ENCODE measurements around the gene CNTN5. TPM values are rescaled to one million over a fixed set of nuclear protein-coding genes. Genes with fewer than 3 reads are reported as not detected.

Gene CNTN5
- total RNA-seq, 1 experiment from 2014 or later = not detected

DNA sequence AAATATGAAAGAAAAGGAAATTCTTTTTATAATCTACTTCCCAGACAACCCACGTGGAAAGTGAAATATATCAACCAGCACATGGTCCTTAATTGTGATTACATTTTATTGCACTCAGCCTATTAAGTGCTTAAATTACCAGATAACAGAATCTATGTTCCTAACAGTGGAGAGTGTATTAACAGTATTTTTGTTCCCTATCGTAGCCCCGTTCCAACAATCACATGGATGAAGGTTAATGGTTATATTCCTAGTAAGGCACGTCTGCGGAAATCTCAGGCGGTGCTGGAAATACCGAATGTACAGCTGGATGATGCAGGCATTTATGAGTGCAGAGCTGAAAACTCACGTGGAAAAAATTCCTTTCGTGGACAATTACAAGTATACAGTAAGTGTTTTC is 1040.3 kb downstream of the CNTN5 start:
- no peaks in the 10 kb centered on the region for H3K36me3 Mint-ChIP-seq (ENCODE audit: insufficient read depth in 1 of 3, low read depth in 3 of 3)
- H3K4me2 ChIP-seq (ENCODE audit: insufficient read depth, insufficient read length, low read length) = no peak overlapping the region
- TF ChIP-seq, protein P1, sequence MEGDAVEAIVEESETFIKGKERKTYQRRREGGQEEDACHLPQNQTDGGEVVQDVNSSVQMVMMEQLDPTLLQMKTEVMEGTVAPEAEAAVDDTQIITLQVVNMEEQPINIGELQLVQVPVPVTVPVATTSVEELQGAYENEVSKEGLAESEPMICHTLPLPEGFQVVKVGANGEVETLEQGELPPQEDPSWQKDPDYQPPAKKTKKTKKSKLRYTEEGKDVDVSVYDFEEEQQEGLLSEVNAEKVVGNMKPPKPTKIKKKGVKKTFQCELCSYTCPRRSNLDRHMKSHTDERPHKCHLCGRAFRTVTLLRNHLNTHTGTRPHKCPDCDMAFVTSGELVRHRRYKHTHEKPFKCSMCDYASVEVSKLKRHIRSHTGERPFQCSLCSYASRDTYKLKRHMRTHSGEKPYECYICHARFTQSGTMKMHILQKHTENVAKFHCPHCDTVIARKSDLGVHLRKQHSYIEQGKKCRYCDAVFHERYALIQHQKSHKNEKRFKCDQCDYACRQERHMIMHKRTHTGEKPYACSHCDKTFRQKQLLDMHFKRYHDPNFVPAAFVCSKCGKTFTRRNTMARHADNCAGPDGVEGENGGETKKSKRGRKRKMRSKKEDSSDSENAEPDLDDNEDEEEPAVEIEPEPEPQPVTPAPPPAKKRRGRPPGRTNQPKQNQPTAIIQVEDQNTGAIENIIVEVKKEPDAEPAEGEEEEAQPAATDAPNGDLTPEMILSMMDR (conservative IDR thresholded peaks at IDR 0.05) = no peak

More for the DNA sequence above, 1040.3 kb downstream of the CNTN5 start:
- H2BK120ac ChIP-seq (ENCODE audit: low read depth, low read length, poor library complexity, severe bottlenecking) = no peak overlapping the region
- H2AK5ac ChIP-seq (ENCODE audit: insufficient read length, low read length) = no peak overlapping the region
- no peaks in the 10 kb centered on the region for H3K79me1 ChIP-seq (ENCODE audit: insufficient read depth, low read depth, low read length, poor library complexity, severe bottlenecking)
- no peak overlapping the region for H4K91ac ChIP-seq (ENCODE audit: insufficient read length, low read depth, low read length)
- no peaks in the 10 kb centered on the region for H4K20me1 ChIP-seq (ENCODE audit: control insufficient read depth, insufficient read depth, insufficient read length)
- H4K5ac ChIP-seq (ENCODE audit: insufficient read length, low read depth, low read length) = no peak overlapping the region
- no peak overlapping the region for H3K27ac ChIP-seq (ENCODE audit: insufficient read length, low read depth, low read length)
- WGBS (ENCODE audit: extremely low coverage, insufficient read length, low lambda C conversion rate) = no CpG with 5 or more reads among the region's 9 CpGs
- H3K18ac ChIP-seq (ENCODE audit: insufficient read length, low read depth, low read length) = no peak overlapping the region
- H2BK15ac ChIP-seq (ENCODE audit: low read depth, low read length) = no peak overlapping the region
- H2BK12ac ChIP-seq (ENCODE audit: insufficient read length, low read depth, low read length) = no peak overlapping the region
- no peak overlapping the region for H3T11ph ChIP-seq (ENCODE audit: low read length)
- no peaks in the 10 kb centered on the region for H3K23me2 ChIP-seq (ENCODE audit: insufficient read length, low read depth, low read length, poor library complexity, severe bottlenecking)
- H3K4me1 ChIP-seq (ENCODE audit: insufficient read depth, low read length) = no peaks in the 10 kb centered on the region
- H3K4ac ChIP-seq (ENCODE audit: low read depth, low read length) = no peak overlapping the region
- H2BK5ac ChIP-seq (ENCODE audit: insufficient read length, low read length) = no peak overlapping the region
- no peak overlapping the region for H3K4me3 Mint-ChIP-seq
- no peaks in the 10 kb centered on the region for H3K27me3 Mint-ChIP-seq (ENCODE audit: low read depth)
- no peak overlapping the region for H2BK20ac ChIP-seq (ENCODE audit: low read depth, low read length, poor library complexity, severe bottlenecking)
- no peak overlapping the region for H3K23ac ChIP-seq (ENCODE audit: insufficient read length, low read depth, low read length)
- H3K4me1 Mint-ChIP-seq = no peaks in the 10 kb centered on the region
- no peaks in the 10 kb centered on the region for H3K27me3 ChIP-seq (ENCODE audit: insufficient read depth, low read length)
- no peak overlapping the region for H3K27ac Mint-ChIP-seq
- no peak overlapping the region for H3K9ac ChIP-seq (ENCODE audit: extremely low read depth, insufficient read length, low read length)
- H3K9me3 ChIP-seq (ENCODE audit: control insufficient read depth, low read depth, low read length) = no peaks in the 10 kb centered on the region
- no peak for DNase-seq
- H3K14ac ChIP-seq (ENCODE audit: insufficient read depth, low read length) = no peak overlapping the region
- H3K56ac ChIP-seq (ENCODE audit: insufficient read length, low read depth, low read length) = no peak overlapping the region
- H2AFZ ChIP-seq (ENCODE audit: low read length) = no peak overlapping the region
- no peak overlapping the region for H4K8ac ChIP-seq (replicated peaks; ENCODE audit: insufficient read length, low read depth, low read length)
- no peaks in the 10 kb centered on the region for H3K79me2 ChIP-seq (ENCODE audit: insufficient read depth, low read length)
- H3K9me3 Mint-ChIP-seq = no peaks in the 10 kb centered on the region
